ENCODE measurements around the gene PRELP.

Gene PRELP

DNA sequence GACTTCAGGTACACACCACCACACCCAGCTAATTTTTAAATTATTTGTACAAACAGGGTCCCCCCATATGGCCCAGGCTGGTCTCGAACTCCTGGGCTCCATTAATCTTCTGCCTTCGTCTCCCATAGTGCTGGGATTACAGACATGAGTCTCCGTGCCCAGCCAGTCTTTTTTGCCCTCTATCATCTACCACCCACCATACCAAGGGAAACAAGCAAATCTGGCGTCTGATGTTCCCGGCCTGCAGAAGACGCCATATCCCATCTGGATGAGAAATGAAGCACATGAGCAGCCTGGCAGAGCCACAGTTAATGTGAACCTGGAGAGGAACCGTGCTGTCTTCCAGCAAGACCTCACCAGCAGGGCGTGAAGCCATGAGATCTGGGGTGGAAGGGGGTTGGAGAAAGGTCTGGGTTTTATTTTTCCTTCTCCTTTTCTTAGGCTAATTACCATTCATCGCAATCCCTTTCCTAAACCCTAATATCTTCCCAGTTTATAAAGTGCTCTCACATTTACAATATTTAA is 1.8 kb upstream of the PRELP start:
- Histone ChIP-seq H3K9me3 (ENCODE audit: insufficient read depth, low read length) (no peaks in the 10 kb centered on the region), H4K20me1 (ENCODE audit: insufficient read depth, low read length) (no peaks in the 10 kb centered on the region), H3K4me3 (ENCODE audit: low read length) (no peak overlapping the region), H2AFZ (ENCODE audit: low read depth, low read length) (no peak overlapping the region), H3K9ac (ENCODE audit: low read length) (no peak overlapping the region), H3K27ac (ENCODE audit: low read length) (no peak overlapping the region), H3K4me2 (ENCODE audit: low read length) (no peak overlapping the region), H3K27me3 (ENCODE audit: low read depth, low read length) (peaks cover 31% of the 10 kb centered on the region), H3K36me3 (replicated peaks; ENCODE audit: low read depth, low read length) (no peaks in the 10 kb centered on the region), H3K4me1 (ENCODE audit: low read length) (peaks cover 16% of the 10 kb centered on the region), H3K79me2 (ENCODE audit: low read length) (no peaks in the 10 kb centered on the region)
- TF ChIP-seq, protein P1, sequence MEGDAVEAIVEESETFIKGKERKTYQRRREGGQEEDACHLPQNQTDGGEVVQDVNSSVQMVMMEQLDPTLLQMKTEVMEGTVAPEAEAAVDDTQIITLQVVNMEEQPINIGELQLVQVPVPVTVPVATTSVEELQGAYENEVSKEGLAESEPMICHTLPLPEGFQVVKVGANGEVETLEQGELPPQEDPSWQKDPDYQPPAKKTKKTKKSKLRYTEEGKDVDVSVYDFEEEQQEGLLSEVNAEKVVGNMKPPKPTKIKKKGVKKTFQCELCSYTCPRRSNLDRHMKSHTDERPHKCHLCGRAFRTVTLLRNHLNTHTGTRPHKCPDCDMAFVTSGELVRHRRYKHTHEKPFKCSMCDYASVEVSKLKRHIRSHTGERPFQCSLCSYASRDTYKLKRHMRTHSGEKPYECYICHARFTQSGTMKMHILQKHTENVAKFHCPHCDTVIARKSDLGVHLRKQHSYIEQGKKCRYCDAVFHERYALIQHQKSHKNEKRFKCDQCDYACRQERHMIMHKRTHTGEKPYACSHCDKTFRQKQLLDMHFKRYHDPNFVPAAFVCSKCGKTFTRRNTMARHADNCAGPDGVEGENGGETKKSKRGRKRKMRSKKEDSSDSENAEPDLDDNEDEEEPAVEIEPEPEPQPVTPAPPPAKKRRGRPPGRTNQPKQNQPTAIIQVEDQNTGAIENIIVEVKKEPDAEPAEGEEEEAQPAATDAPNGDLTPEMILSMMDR (IDR thresholded peaks at IDR 0.05; ENCODE audit: low read depth, low read length): no peak
- TF ChIP-seq EZH2phosphoT487 (IDR thresholded peaks at IDR 0.05; ENCODE audit: low read depth): no peak

DNA sequence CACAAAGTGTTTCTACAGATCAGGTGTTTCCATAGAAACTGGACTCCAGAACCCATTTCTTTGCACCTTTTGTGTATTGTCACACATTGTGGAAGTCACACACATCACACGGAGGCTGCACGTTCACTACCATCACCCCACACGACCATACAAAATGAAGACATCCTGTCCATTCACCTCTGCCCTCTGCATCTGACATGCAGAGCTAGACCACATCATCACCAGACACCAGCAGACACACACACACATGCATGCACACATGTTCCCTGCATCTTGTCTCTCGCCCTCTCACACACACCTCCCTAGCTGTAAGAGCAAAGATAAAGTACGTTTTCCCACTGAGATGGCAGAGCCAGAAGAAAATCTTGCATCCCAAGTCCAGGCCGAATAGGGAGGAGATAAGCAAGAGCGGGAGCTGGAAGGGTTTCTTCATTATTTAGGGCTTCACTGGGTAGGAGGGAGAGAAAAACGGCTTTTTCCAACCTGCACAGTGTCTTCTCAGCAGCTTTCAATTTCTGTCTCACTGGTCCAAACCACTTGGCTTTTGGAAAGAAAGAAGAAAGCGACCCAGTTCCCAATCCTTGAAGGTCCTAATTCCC is 709 bp downstream of the PRELP start:
- Histone ChIP-seq H3K36me3 (replicated peaks; ENCODE audit: low read depth, low read length) (no peaks in the 10 kb centered on the region), H3K4me2 (ENCODE audit: low read length) (no peak overlapping the region), H2AFZ (ENCODE audit: low read depth, low read length) (no peak overlapping the region), H3K4me1 (ENCODE audit: low read length) (peaks cover 16% of the 10 kb centered on the region), H3K27me3 (ENCODE audit: low read depth, low read length) (peaks cover 31% of the 10 kb centered on the region), H4K20me1 (ENCODE audit: insufficient read depth, low read length) (no peaks in the 10 kb centered on the region), H3K27ac (ENCODE audit: low read length) (no peak overlapping the region), H3K9me3 (ENCODE audit: insufficient read depth, low read length) (no peaks in the 10 kb centered on the region), H3K9ac (ENCODE audit: low read length) (no peak overlapping the region), H3K79me2 (ENCODE audit: low read length) (no peaks in the 10 kb centered on the region), H3K4me3 (ENCODE audit: low read length) (no peak overlapping the region)
- TF ChIP-seq, protein P1 (IDR thresholded peaks at IDR 0.05; ENCODE audit: low read depth, low read length): no peak
- no peak for TF ChIP-seq EZH2phosphoT487 (IDR thresholded peaks at IDR 0.05; ENCODE audit: low read depth)

DNA sequence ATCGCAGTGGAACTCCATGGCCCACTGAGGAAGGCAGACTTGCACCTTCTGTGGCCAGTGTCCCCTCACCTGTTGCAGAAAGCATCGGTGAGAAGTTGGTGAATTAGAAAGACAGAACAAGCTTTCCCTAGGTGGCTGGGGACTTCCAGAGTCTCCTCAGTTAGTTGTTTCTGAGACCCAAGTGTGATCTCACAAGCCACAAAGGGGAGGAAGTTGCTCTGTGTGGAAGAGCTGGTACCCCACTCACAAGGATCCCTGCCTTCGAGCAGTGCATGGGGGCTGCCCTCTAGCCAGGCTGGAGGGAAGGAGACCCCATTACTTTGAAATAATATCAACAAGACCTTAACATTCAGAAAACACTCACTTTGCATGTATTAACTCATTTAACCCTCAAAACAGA is 2.1 kb downstream of the PRELP start:
- Histone ChIP-seq H2AFZ (ENCODE audit: low read depth, low read length) (0 out of 2 replicates have a peak overlapping the region, but pooled peaks have one; percentile 8), H3K27me3 (ENCODE audit: low read depth, low read length) (peaks cover 24% of the 10 kb centered on the region), H3K9me3 (ENCODE audit: insufficient read depth, low read length) (no peaks in the 10 kb centered on the region), H3K9ac (ENCODE audit: low read length) (no peak overlapping the region), H3K4me1 (ENCODE audit: low read length) (peaks cover 16% of the 10 kb centered on the region), H3K79me2 (ENCODE audit: low read length) (no peaks in the 10 kb centered on the region), H4K20me1 (ENCODE audit: insufficient read depth, low read length) (no peaks in the 10 kb centered on the region), H3K36me3 (replicated peaks; ENCODE audit: low read depth, low read length) (no peaks in the 10 kb centered on the region), H3K27ac (ENCODE audit: low read length) (no peak overlapping the region), H3K4me2 (ENCODE audit: low read length) (peak overlapping the region; percentile 39), H3K4me3 (ENCODE audit: low read length) (no peak overlapping the region)
- no peak for TF ChIP-seq EZH2phosphoT487 (IDR thresholded peaks at IDR 0.05; ENCODE audit: low read depth)
- TF ChIP-seq, protein P1 (IDR thresholded peaks at IDR 0.05; ENCODE audit: low read depth, low read length): no peak

DNA sequence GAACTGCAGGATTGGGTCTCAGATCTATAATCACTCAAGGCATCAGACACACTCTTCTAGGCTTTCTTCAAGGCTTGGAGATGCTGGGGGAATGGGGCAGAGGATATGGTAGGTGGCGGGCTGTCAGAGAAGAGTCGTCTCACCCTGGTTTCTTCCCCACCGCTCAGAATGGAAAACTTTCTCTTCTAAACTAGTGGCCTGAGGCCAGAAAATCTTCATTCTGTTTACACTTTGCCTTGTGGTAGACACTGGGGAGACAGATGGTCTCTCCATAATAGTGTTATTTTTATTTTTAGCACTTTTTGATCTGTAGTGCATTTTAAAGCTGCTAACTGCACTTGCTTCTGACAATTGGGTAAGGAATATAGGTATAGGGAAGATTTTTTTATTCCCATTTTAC is 2.6 kb downstream of the PRELP start:
- H3K4me2 ChIP-seq (ENCODE audit: low read length): peak overlapping the region; percentile 39; the same call in 1 of the 2 replicates
- H3K36me3 ChIP-seq (replicated peaks; ENCODE audit: low read depth, low read length): no peaks in the 10 kb centered on the region
- no peak for TF ChIP-seq EZH2phosphoT487 (IDR thresholded peaks at IDR 0.05; ENCODE audit: low read depth)
- TF ChIP-seq, protein P1 (IDR thresholded peaks at IDR 0.05; ENCODE audit: low read depth, low read length): no peak
- H3K9me3 ChIP-seq (ENCODE audit: insufficient read depth, low read length): no peaks in the 10 kb centered on the region
- H4K20me1 ChIP-seq (ENCODE audit: insufficient read depth, low read length): no peaks in the 10 kb centered on the region
- H2AFZ ChIP-seq (ENCODE audit: low read depth, low read length): 0 out of 2 replicates have a peak overlapping the region, but pooled peaks have one; percentile 8
- H3K9ac ChIP-seq (ENCODE audit: low read length): no peak overlapping the region
- no peaks in the 10 kb centered on the region for H3K79me2 ChIP-seq (ENCODE audit: low read length)
- H3K4me1 ChIP-seq (ENCODE audit: low read length): peaks cover 16% of the 10 kb centered on the region
- H3K27me3 ChIP-seq (ENCODE audit: low read depth, low read length): peaks cover 22% of the 10 kb centered on the region
- no peak overlapping the region for H3K4me3 ChIP-seq (ENCODE audit: low read length)
- H3K27ac ChIP-seq (ENCODE audit: low read length): no peak overlapping the region

Data from OCI-LY3 (cell line).